ENCODE measurements around the gene SLC37A3.

DNA sequence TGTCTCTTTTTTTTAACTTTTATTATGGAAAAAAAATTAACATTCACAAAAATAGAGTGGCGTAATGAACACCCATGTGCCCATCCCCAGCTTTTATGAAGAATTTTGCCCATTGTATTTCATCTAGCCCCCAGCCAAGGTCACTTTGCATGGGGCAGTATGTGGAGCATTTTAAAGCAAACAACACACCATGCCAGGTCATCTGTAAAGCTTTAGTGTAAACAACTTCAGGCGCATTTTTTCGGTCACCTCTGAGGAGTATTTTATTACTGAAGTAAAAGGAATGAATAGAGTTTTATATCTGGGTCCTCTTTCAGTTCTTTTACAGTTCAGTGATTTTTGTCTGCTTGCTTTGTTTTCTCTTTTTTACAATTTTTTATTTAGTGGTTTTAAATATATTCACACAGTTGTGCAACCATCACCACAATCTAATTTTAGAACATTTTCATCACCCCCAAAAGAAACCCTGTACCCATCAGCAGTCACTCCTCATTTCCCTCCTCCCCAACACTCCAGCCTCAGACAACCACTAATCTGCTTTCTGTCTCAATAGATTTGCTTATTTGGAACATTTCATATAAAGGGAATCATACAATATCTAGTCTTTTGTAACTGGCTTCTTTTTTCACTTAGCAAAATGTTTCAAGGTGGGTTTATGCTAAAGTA lies 87.9 kb downstream of the SLC37A3 start:
- TF ChIP-seq, protein P1, sequence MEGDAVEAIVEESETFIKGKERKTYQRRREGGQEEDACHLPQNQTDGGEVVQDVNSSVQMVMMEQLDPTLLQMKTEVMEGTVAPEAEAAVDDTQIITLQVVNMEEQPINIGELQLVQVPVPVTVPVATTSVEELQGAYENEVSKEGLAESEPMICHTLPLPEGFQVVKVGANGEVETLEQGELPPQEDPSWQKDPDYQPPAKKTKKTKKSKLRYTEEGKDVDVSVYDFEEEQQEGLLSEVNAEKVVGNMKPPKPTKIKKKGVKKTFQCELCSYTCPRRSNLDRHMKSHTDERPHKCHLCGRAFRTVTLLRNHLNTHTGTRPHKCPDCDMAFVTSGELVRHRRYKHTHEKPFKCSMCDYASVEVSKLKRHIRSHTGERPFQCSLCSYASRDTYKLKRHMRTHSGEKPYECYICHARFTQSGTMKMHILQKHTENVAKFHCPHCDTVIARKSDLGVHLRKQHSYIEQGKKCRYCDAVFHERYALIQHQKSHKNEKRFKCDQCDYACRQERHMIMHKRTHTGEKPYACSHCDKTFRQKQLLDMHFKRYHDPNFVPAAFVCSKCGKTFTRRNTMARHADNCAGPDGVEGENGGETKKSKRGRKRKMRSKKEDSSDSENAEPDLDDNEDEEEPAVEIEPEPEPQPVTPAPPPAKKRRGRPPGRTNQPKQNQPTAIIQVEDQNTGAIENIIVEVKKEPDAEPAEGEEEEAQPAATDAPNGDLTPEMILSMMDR (IDR thresholded peaks at IDR 0.05): no peak
- TF ChIP-seq ZFX (IDR thresholded peaks at IDR 0.05; ENCODE audit: borderline replicate concordance): no peak

All from 22Rv1 (cell line).